Mesendoderm (in vitro differentiated cells): ENCODE data around the gene TXNDC15.
A peak's percentile ranks its signal among the peaks of the same experiment; 100 is the strongest.

Experiments
- DNase-seq: peaks from one replicate; pipeline ENCODE4 v3.0.0; 2013
- H2AK5ac ChIP-seq: 2 replicates; pipeline ENCODE4 v1.6.1; 2013; ENCODE audit warnings: low read length, inconsistent platforms
- H2BK120ac ChIP-seq: 2 replicates; pipeline ENCODE4 v1.6.1; 2013; ENCODE audit warnings: low read depth, mild to moderate bottlenecking, low read length, moderate library complexity, mixed read lengths
- H2BK15ac ChIP-seq: replicated peaks from 2 replicates; pipeline ENCODE4 v1.6.1; 2013; ENCODE audit warnings: low read depth, mild to moderate bottlenecking, moderate library complexity
- H2BK5ac ChIP-seq: 2 replicates; pipeline ENCODE4 v1.6.1; 2013; ENCODE audit warnings: low read length, inconsistent platforms
- H3K18ac ChIP-seq: 2 replicates; pipeline ENCODE4 v1.6.1; 2013; ENCODE audit warnings: mild to moderate bottlenecking, low read length, mixed read lengths
- H3K23ac ChIP-seq: one replicate; pipeline ENCODE4 v1.6.1; 2013; ENCODE audit warnings: low read length
- H3K27ac ChIP-seq: 2 replicates; pipeline ENCODE4 v1.5.1; 2013; ENCODE audit warnings: low read depth, mild to moderate bottlenecking, inconsistent platforms, low read length, moderate library complexity
- H3K27me3 ChIP-seq: 2 replicates; pipeline ENCODE4 v1.6.1; 2013; ENCODE audit warnings: low read length, control low read depth, mild to moderate bottlenecking, inconsistent platforms; ENCODE audit not compliant: insufficient read depth, poor library complexity
- H3K36me3 ChIP-seq: 2 replicates; pipeline ENCODE4 v1.6.1; 2013; ENCODE audit warnings: low read length, inconsistent platforms; ENCODE audit not compliant: control insufficient read depth, insufficient read depth
- H3K4ac ChIP-seq: one replicate; pipeline ENCODE4 v1.6.1; 2013; ENCODE audit warnings: low read depth, mild to moderate bottlenecking, low read length, moderate library complexity
- H3K4me1 ChIP-seq: 2 replicates; pipeline ENCODE4 v1.6.1; 2013; ENCODE audit warnings: low read depth, low read length, inconsistent platforms; ENCODE audit not compliant: control insufficient read depth
- H3K4me2 ChIP-seq: 2 replicates; pipeline ENCODE4 v1.6.1; 2013; ENCODE audit warnings: low read length
- H3K4me3 ChIP-seq: 2 replicates; pipeline ENCODE4 v1.5.1; 2013; ENCODE audit warnings: mild to moderate bottlenecking, low read length
- H3K56ac ChIP-seq: one replicate; pipeline ENCODE4 v1.6.1; 2013; ENCODE audit warnings: low read length
- H3K79me1 ChIP-seq: 2 replicates; pipeline ENCODE4 v1.6.1; 2013; ENCODE audit warnings: low read length, inconsistent platforms
- H3K79me2 ChIP-seq: 2 replicates; pipeline ENCODE4 v1.6.1; 2013; ENCODE audit warnings: mild to moderate bottlenecking, low read length; ENCODE audit not compliant: control insufficient read depth, insufficient read depth
- H3K9ac ChIP-seq: 2 replicates; pipeline ENCODE4 v1.6.1; 2013; ENCODE audit warnings: low read length, inconsistent platforms
- H4K5ac ChIP-seq: one replicate; pipeline ENCODE4 v1.6.1; 2013; ENCODE audit warnings: low read length
- H4K8ac ChIP-seq: one replicate; pipeline ENCODE4 v1.6.1; 2013; ENCODE audit warnings: low read depth, mild to moderate bottlenecking, control low read depth, low read length, moderate library complexity
- WGBS: extraction: QIAGEN DNeasy Blood & Tissue Kit; methylation state at CpG from one replicate; pipeline ENCODE4 v1.1.7; 2013; ENCODE audit warnings: low lambda C conversion rate, missing lambda C conversion rate; ENCODE audit not compliant: insufficient coverage; ENCODE audit errors: extremely low coverage; 5-methylcytosine and 5-hydroxymethylcytosine counted together

TXNDC15 gene

DNA sequence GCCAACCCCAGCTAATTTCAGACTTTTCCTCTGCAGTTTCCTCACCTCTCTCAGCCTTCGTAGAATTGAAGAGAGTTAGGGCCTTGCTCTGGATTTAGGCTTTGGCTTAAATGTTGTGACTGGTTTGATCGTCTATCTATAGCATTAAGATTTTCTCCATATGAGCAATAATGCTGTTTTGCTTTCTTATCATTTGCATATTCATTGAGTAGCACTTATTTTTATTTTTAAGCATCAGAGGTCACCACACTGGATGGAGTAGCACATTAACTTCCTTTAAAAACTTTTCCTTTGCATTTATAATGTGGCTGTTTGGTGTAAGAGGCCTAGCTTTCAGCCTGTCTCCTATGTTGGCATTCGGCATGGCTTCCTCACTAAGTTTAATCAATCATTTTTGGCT lies 18.1 kb downstream of the TXNDC15 start:
- Histone ChIP-seq H3K56ac (no peak overlapping the region), H2AK5ac (no peak overlapping the region), H4K8ac (no peak overlapping the region), H2BK5ac (no peak overlapping the region), H3K79me2 (no peaks in the 10 kb centered on the region), H2BK120ac (no peak overlapping the region), H3K18ac (no peak overlapping the region), H3K27me3 (no peaks in the 10 kb centered on the region), H3K9ac (no peak overlapping the region), H3K4ac (no peak overlapping the region), H3K4me2 (no peak overlapping the region), H3K79me1 (peaks cover 3% of the 10 kb centered on the region), H4K5ac (no peak overlapping the region), H3K23ac (no peak overlapping the region), H2BK15ac (no peak overlapping the region), H3K4me1 (no peaks in the 10 kb centered on the region), H3K36me3 (no peaks in the 10 kb centered on the region), H3K27ac (no peak overlapping the region), H3K4me3 (no peak overlapping the region)
- no peak for DNase-seq
- no CpG with 5 or more reads among the region's 3 CpGs for WGBS

DNA sequence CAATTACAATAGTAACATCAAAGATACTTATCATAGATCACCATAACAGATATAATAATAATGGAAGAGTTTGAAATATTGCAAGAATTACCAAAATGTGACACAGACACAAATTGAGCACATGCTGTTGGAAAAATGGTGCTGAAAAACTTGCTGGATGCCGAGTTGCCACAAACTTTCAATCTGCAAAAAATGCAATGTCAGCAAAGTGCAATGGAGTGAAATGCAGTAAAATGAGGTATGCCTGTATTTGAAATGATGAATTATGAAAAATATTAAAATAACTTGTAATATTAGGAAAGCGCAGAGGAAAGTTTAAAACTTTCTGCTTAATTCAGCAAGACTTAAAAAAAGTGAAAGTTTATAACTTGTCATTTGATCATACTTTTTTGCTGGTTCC lies 18.8 kb downstream of the TXNDC15 start:
- H2BK120ac ChIP-seq: no peak overlapping the region
- H3K23ac ChIP-seq: no peak overlapping the region
- no peak overlapping the region for H3K4ac ChIP-seq
- no peak overlapping the region for H3K4me3 ChIP-seq
- no CpG with 5 or more reads among the region's 2 CpGs for WGBS
- H2AK5ac ChIP-seq: no peak overlapping the region
- no peak overlapping the region for H4K5ac ChIP-seq
- H3K27me3 ChIP-seq: no peaks in the 10 kb centered on the region
- H3K79me2 ChIP-seq: no peaks in the 10 kb centered on the region
- no peaks in the 10 kb centered on the region for H3K36me3 ChIP-seq
- H3K56ac ChIP-seq: no peak overlapping the region
- H3K27ac ChIP-seq: no peak overlapping the region
- no peak overlapping the region for H4K8ac ChIP-seq
- no peak overlapping the region for H3K4me2 ChIP-seq
- H2BK15ac ChIP-seq: no peak overlapping the region
- H3K4me1 ChIP-seq: no peaks in the 10 kb centered on the region
- no peak overlapping the region for H3K9ac ChIP-seq
- DNase-seq: no peak
- H2BK5ac ChIP-seq: no peak overlapping the region
- H3K79me1 ChIP-seq: no peaks in the 10 kb centered on the region
- H3K18ac ChIP-seq: no peak overlapping the region

DNA sequence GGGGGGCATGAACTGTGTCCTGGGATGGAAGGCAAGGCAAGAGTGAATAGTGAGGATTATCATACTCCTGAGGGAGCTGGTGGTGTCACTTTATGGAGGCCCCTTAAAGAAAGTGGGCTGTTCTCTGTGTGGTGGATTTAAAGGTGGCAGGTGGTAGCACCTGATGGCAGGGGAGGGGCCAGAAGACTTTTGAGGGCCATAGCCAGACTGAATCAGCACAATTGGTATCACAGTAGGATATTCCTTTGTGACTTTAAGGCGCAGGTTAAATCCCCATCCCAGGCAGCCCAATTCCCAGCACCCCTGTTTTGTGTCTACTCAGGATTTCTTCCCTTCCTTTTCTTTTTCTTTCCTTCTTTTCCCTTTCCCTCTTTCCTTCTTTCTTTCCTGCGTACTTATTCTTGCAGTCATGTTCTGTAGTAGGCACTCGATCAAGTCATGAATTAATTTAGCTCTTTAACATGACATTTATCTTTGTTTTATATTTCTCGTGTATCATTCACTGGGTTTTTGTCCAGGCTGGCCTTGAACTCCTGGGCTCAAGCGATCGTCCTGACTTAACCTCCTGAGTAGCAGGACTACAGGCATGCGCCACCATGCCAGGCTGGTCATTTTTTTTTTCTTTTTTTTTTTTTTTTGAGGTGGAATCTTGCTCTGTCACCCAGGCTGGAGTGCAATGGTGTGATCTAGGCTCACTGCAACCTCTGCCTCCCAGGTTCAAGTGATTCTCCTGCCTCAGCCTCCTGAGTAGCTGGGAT lies 19.8 kb downstream of the TXNDC15 start:
- DNase-seq: no peak
- Histone ChIP-seq H2AK5ac (no peak overlapping the region), H3K4me1 (no peaks in the 10 kb centered on the region), H3K56ac (no peak overlapping the region), H3K9ac (no peak overlapping the region), H4K5ac (no peak overlapping the region), H3K4me3 (no peak overlapping the region), H3K4ac (no peak overlapping the region), H3K27me3 (no peaks in the 10 kb centered on the region), H2BK5ac (no peak overlapping the region), H3K23ac (no peak overlapping the region), H3K79me2 (no peaks in the 10 kb centered on the region), H2BK15ac (no peak overlapping the region), H3K36me3 (no peaks in the 10 kb centered on the region), H4K8ac (no peak overlapping the region), H3K27ac (no peak overlapping the region), H3K79me1 (no peaks in the 10 kb centered on the region), H2BK120ac (no peak overlapping the region), H3K4me2 (no peak overlapping the region), H3K18ac (no peak overlapping the region)
- WGBS: no CpG with 5 or more reads among the region's 7 CpGs

- no peak overlapping the region for H3K27ac ChIP-seq
- no peak overlapping the region for H3K23ac ChIP-seq
- H3K27me3 ChIP-seq: no peaks in the 10 kb centered on the region
- no CpG with 5 or more reads among the region's 10 CpGs for WGBS
- no peak overlapping the region for H2AK5ac ChIP-seq
- no peak overlapping the region for H2BK120ac ChIP-seq
- H2BK15ac ChIP-seq: no peak overlapping the region
- no peaks in the 10 kb centered on the region for H3K4me1 ChIP-seq
- no peaks in the 10 kb centered on the region for H3K36me3 ChIP-seq
- H3K4me2 ChIP-seq: no peak overlapping the region
- no peak overlapping the region for H4K5ac ChIP-seq
- H3K18ac ChIP-seq: no peak overlapping the region
- no peak overlapping the region for H3K4ac ChIP-seq
- peaks cover 2% of the 10 kb centered on the region for H3K79me1 ChIP-seq
- DNase-seq: no peak
- no peak overlapping the region for H2BK5ac ChIP-seq
- no peak overlapping the region for H3K4me3 ChIP-seq
- no peak overlapping the region for H3K56ac ChIP-seq
- H4K8ac ChIP-seq: no peak overlapping the region
- H3K79me2 ChIP-seq: peaks cover 1% of the 10 kb centered on the region
- H3K9ac ChIP-seq: no peak overlapping the region
Observed at GRCh38 chr5:134902071-134902801, 28.1 kb downstream of the TXNDC15 start.

DNA sequence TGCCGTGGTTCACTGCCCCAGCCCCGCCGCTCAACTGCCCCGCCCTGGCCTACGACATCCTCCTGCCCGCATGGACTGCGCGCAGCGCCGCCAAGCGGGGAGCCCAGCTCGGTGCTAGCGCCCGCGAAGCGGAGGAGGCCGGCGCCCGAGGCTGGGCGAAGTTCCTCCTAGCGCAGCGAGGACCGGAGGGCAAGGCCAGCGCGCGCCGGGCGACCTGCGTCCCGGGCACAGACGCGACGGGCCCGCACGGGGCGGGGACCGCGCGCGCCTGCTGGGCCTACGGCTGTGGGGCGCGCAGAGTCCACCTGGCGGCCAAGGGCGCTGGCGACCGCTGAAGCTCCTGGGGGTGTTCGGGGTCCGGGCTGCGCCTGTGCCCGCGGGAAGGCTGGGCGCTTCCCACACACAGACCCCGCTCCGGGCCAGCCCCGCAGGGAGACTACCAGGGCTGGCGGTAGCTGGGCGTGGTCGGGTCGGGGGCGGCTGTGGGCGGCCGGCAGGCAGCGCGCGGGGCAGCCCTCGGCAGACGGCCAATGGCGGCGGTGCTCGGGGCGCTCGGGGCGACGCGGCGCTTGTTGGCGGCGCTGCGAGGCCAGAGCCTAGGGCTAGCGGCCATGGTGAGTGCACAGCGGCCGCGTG lies 30.6 kb downstream of the TXNDC15 start, which contains the start of gene PCBD2:
Gene PCBD2, plus strand, starts transcription at position 522 of the 636 bp plus-strand sequence. Its CDS starts 9 bp downstream, at position 531.
- no peaks in the 10 kb centered on the region for H3K4me1 ChIP-seq
- no peak within 1 kb of the TSS for H4K5ac ChIP-seq
- peak within 1 kb of the TSS; percentile 81 for H3K4me2 ChIP-seq
- peaks cover 1% of the 10 kb centered on the region for H3K79me2 ChIP-seq
- no peak within 1 kb of the TSS for H4K8ac ChIP-seq
- H3K4me3 ChIP-seq: peak within 1 kb of the TSS; percentile 83
- H3K23ac ChIP-seq: peak within 1 kb of the TSS; percentile 30
- H3K56ac ChIP-seq: peak within 1 kb of the TSS; percentile 95
- peak; percentile 96 for DNase-seq
- H2BK120ac ChIP-seq: no peak within 1 kb of the TSS
- H3K18ac ChIP-seq: peak within 1 kb of the TSS; percentile 47
- WGBS: no CpG with 5 or more reads among the region's 84 CpGs
- H2AK5ac ChIP-seq: no peak within 1 kb of the TSS
- no peaks in the 10 kb centered on the region for H3K27me3 ChIP-seq
- H3K36me3 ChIP-seq: no peaks in the 10 kb centered on the region
- peak within 1 kb of the TSS; percentile 81 for H3K9ac ChIP-seq
- H2BK15ac ChIP-seq: no peak within 1 kb of the TSS
- H2BK5ac ChIP-seq: peak within 1 kb of the TSS; percentile 62
- H3K4ac ChIP-seq: peak within 1 kb of the TSS; percentile 57
- peaks cover 2% of the 10 kb centered on the region for H3K79me1 ChIP-seq
- H3K27ac ChIP-seq: peak within 1 kb of the TSS; percentile 67
